KBM-7 (cell line): ENCODE measurements around the gene FRMPD1.
A peak's percentile ranks its signal among the peaks of the same experiment; 100 is the strongest.
"Not testable (repeated sequence)": the region's sequence is repeated elsewhere in the genome, so short reads cannot be mapped to it uniquely, and the experiment has no call there.

Source experiments
- DNase-seq: peaks from one replicate; pipeline ENCODE4 v3.0.0-alpha.2; 2015
- in situ Hi-C: fragments of 300-500 bp; cut with MboI; formaldehyde crosslinking; loops from 2 replicates; pipeline ENCODE4 v1.14.3; 2020; ENCODE audit warnings: low sequenced_read_pairs, low pct_unique_long_range_greater_than_20kb, mixed read lengths

FRMPD1 gene

GRCh38 chr9:37751704-37752103, 101.0 kb downstream of the FRMPD1 start:
- in situ Hi-C loops, DNase-seq: not testable (repeated sequence)

- in situ Hi-C loops, DNase-seq: not testable (repeated sequence)
Observed at GRCh38 chr9:37752112-37752511, 101.4 kb downstream of the FRMPD1 start.

GRCh38 chr9:37752642-37753488, 102.1 kb downstream of the FRMPD1 start:
- no peak for DNase-seq
- in situ Hi-C loops = no loop called here

GRCh38 chr9:37753489-37754190, 102.9 kb downstream of the FRMPD1 start, which contains the start of gene TRMT10B:
TRMT10B (plus strand) TSS chr9:37753805; CDS start chr9:37761932, 8,127 bp downstream.
- in situ Hi-C loops = no loop called here
- peak; percentile 77 for DNase-seq

- in situ Hi-C loops = no loop called here
Observed at GRCh38 chr9:37758747-37759146, 108.0 kb downstream of the FRMPD1 start.

GRCh38 chr9:37760416-37761161, 109.8 kb downstream of the FRMPD1 start:
- no peak for DNase-seq
- in situ Hi-C loops = no loop called here

More at GRCh38 chr9:37758747-37759146, 108.0 kb downstream of the FRMPD1 start:
- DNase-seq = no peak

GRCh38 chr9:37761511-37761910, 110.8 kb downstream of the FRMPD1 start:
- in situ Hi-C loops = no loop called here
- no peak for DNase-seq

GRCh38 chr9:37765263-37765662, 114.5 kb downstream of the FRMPD1 start:
- DNase-seq, in situ Hi-C loops: not testable (repeated sequence)

- DNase-seq = no peak
- in situ Hi-C loops = no loop called here
Observed at GRCh38 chr9:37769306-37769705, 118.6 kb downstream of the FRMPD1 start.

- in situ Hi-C loops = no loop called here
- DNase-seq = no peak
Observed at GRCh38 chr9:37769995-37770394, 119.2 kb downstream of the FRMPD1 start.

- in situ Hi-C loops = no loop called here
- no peak for DNase-seq
Observed at GRCh38 chr9:37775216-37775919, 124.6 kb downstream of the FRMPD1 start.

- in situ Hi-C loops = no loop called here
- DNase-seq = no peak
Observed at GRCh38 chr9:37776328-37776727, 125.6 kb downstream of the FRMPD1 start.

GRCh38 chr9:37778534-37778933, 127.8 kb downstream of the FRMPD1 start:
- no peak for DNase-seq

GRCh38 chr9:37784291-37784615, 133.5 kb downstream of the FRMPD1 start:
- DNase-seq = no peak

More at GRCh38 chr9:37778534-37778933, 127.8 kb downstream of the FRMPD1 start:
- in situ Hi-C loops = no loop called here

GRCh38 chr9:37784616-37785483, 134.1 kb downstream of the FRMPD1 start, which contains the start of gene EXOSC3:
EXOSC3 (minus strand) TSS chr9:37785064; CDS start chr9:37785044, 20 bp downstream.
- in situ Hi-C loops = no loop called here
- DNase-seq = peak; percentile 93

More at GRCh38 chr9:37784291-37784615, 133.5 kb downstream of the FRMPD1 start:
- in situ Hi-C loops = no loop called here

GRCh38 chr9:37787059-37787458, 136.3 kb downstream of the FRMPD1 start:
- in situ Hi-C loops = no loop called here
- no peak for DNase-seq

- in situ Hi-C loops = no loop called here
- DNase-seq = no peak
Observed at GRCh38 chr9:37788332-37788731, 137.6 kb downstream of the FRMPD1 start.

- in situ Hi-C loops = no loop called here
- no peak for DNase-seq
Observed at GRCh38 chr9:37790096-37790495, 139.3 kb downstream of the FRMPD1 start.
